Naive thymus-derived CD4-positive, alpha-beta T cell (primary cell): ENCODE measurements around the gene DLL1. TPM values are rescaled to one million over a fixed set of nuclear protein-coding genes. Genes with fewer than 3 reads are reported as not detected.

Experiments used
- ATAC-seq: fragments of 150-1000 bp; cut with Tn5 transposase; 2 replicates; pipeline ENCODE4 v1.10.0; 2021; ENCODE audit warnings: mild to moderate bottlenecking, moderate library complexity
- CTCF ChIA-PET: fragments of 350-600 bp; sonication (Branson Sonifier 250); formaldehyde crosslinking; loops from one replicate; lab custom pipeline; 2021; ENCODE audit warnings: antibody characterized with exemption; lab: Charles Lee
- POLR2A ChIA-PET: fragments of 350-600 bp; sonication (Branson Sonifier 250); formaldehyde crosslinking; loops from one replicate; lab custom pipeline; 2021; ENCODE audit warnings: antibody characterized with exemption, inconsistent platforms; lab: Charles Lee
- DNase-seq, 9 donors: peaks; one replicate each; pipeline versions ENCODE4 v3.0.0 to v3.0.0-alpha.2; 2020 to 2022; ENCODE audit warnings: mixed read lengths in 1 of 9
- H3K27ac ChIP-seq: one replicate; pipeline ENCODE4 v1.7.0; 2013; ENCODE audit warnings: mild to moderate bottlenecking, low read depth, low read length, moderate library complexity
- H3K27me3 ChIP-seq, 2 donors: one replicate each; pipeline ENCODE4 v1.7.0; 2013; ENCODE audit warnings: low read length in 2 of 2, mild to moderate bottlenecking in 2 of 2, moderate library complexity in 2 of 2; ENCODE audit not compliant: control insufficient read depth in 2 of 2, insufficient read depth in 2 of 2
- H3K36me3 ChIP-seq, 3 experiments: 1 replicate in 2 of 3; 2 replicates in 1 of 3; pipeline ENCODE4 v1.7.0; 2013; ENCODE audit warnings: low read length in 3 of 3, mild to moderate bottlenecking in 3 of 3, moderate library complexity in 1 of 3; ENCODE audit not compliant: insufficient read depth in 3 of 3, control insufficient read depth in 2 of 3
- H3K4me1 ChIP-seq, 2 donors: one replicate each; pipeline ENCODE4 v1.7.0; 2013; ENCODE audit warnings: low read length in 2 of 2, mild to moderate bottlenecking in 2 of 2, moderate library complexity in 1 of 2; ENCODE audit not compliant: control insufficient read depth in 2 of 2, insufficient read depth in 2 of 2
- H3K4me3 ChIP-seq: 2 replicates; pipeline ENCODE4 v1.7.0; 2013; ENCODE audit warnings: mild to moderate bottlenecking, low read length
- H3K9me3 ChIP-seq, 3 experiments: 1 replicate in 2 of 3; 2 replicates in 1 of 3; pipeline ENCODE4 v1.7.0; 2013; ENCODE audit warnings: low read length in 3 of 3; ENCODE audit not compliant: control insufficient read depth in 2 of 3
- H3K27ac Mint-ChIP-seq, 9 donors: one replicate each; pipeline ENCODE4 v1.8.0; 2020 to 2022; ENCODE audit warnings: mixed read lengths in 9 of 9, mild to moderate bottlenecking in 8 of 9, moderate library complexity in 5 of 9, inconsistent platforms in 2 of 9
- H3K27me3 Mint-ChIP-seq, 5 donors: one replicate each; pipeline ENCODE4 v1.8.0; 2021 to 2022; ENCODE audit warnings: mixed read lengths in 5 of 5, mild to moderate bottlenecking in 1 of 5
- H3K36me3 Mint-ChIP-seq, 5 donors: one replicate each; pipeline ENCODE4 v1.8.0; 2020 to 2022; ENCODE audit warnings: mixed read lengths in 5 of 5, mild to moderate bottlenecking in 3 of 5, inconsistent platforms in 1 of 5
- H3K4me1 Mint-ChIP-seq, 7 donors: one replicate each; pipeline ENCODE4 v1.8.0; 2020 to 2022; ENCODE audit warnings: mixed read lengths in 7 of 7, mild to moderate bottlenecking in 3 of 7, inconsistent platforms in 1 of 7
- H3K4me3 Mint-ChIP-seq, 10 donors: one replicate each; pipeline ENCODE4 v1.8.0; 2020 to 2022; ENCODE audit warnings: mild to moderate bottlenecking in 10 of 10, mixed read lengths in 10 of 10, moderate library complexity in 6 of 10, inconsistent platforms in 2 of 10
- H3K9me3 Mint-ChIP-seq, 11 donors: one replicate each; pipeline ENCODE4 v1.8.0; 2020 to 2022; ENCODE audit warnings: mixed read lengths in 11 of 11, mild to moderate bottlenecking in 4 of 11, inconsistent platforms in 1 of 11, moderate library complexity in 1 of 11
- intact Hi-C, 2 donors: fragments of 100-400 bp; cut with micrococcal nuclease; formaldehyde crosslinking; loops; one replicate each; pipeline ENCODE4 v1.15.1; 2023
- polyA plus RNA-seq, 2 donors: library from polyadenylated mRNA; unstranded; fragments of 300-500 nt; fragmentation: Illumina TruSeq; gene quantifications; one replicate each; pipeline ENCODE4 v1.2.3, GENCODE V29; 2021
- total RNA-seq, 6 experiments: library from RNA in 5 of 6; stranded (reverse) in 5 of 6; gene quantifications; 1 replicate in 5 of 6; 2 replicates in 1 of 6; pipeline ENCODE4 v1.2.3 and lab custom pipeline; 2021 to 2026

The DLL1 gene
- total and polyA plus RNA-seq, 7 experiments from 2014 or later = 0.19 to 12.9 (median 3.3) TPM

DNA sequence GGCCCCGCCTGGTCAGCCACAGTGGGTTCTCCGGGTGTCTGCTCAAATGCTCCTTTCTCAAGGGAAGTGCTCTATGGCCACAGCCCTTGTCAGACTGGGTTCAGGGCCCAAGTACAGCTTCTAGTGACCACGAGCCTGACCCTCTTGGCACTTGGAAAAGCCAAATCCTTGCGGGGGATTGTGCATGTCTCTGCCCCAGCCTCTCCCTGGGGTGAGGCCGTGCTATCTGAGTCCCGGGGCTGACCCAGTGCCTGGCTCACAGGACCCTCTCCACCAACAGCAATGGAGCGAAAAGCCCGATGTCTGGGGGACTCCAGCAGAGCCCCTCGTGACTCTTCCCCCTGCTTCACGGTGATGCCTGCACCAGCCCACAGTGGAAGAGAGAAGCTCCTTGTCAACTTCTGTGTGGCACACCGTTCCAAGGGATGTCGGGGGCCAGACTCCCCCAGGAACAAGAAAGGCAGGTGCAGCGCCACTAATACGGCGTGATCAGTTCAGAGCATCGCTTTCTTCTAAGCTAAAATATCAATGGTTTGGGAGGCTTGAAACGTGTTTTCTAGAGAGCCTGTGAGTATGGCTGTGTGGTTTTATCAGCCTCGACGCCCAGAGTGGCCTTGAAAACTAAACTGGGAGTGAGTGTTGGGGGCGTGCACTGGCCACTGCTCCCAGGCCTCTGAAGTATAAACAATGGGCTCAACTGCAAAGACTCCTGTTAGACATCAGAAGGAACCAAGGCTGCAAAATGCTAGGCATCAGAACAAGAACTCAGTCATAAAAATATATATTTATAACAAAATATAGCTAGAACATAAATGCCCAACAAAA is 51.9 kb downstream of the DLL1 start:
- H3K9me3 Mint-ChIP-seq = peaks cover 0 to 1% (median 0%) of the 10 kb centered on the region in 11 donors
- POLR2A ChIA-PET = no interaction called here

DNA sequence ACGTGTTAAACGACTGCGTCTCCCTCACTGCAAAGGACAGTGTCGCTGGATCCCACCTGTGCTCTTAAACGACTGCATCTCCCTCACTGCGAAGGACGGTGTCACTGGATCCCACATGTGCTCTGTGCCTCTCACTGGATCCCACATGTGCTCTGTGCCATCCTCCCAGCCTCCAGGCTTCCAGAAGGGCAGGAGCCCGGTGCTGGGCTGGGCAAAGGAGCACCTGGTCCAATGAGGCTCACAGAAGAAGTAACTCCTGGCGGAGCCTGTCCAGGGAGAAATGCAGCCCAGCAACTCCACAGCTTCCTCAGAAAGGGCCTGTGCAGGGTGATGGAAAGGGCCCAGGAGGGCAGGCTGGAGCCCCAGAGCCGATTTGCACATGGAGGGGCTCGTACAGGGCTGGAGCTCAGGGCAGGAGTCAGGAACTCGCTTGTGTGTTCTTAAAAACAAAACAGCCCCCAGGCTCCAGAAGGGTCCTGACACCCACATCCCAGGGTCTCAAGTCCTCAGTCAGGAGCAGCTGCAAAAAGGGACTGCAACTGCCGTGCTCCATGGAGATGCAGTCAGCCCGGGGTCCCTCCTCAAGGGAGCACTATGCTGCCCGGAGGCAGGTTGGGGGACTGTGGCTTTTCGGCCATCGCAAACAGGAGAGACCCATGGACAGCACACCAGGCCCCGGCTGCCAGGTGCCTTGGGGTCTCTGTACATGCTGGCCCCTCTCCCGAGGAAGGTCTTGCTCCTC is 52.7 kb downstream of the DLL1 start:
- no peaks in the 10 kb centered on the region for H3K27me3 ChIP-seq
- H3K27ac ChIP-seq = no peak overlapping the region
- intact Hi-C loops = no loop called here
- Mint-ChIP-seq H3K27ac (no peak overlapping the region), H3K27me3 (peaks cover 0 to 5% (median 0%) of the 10 kb centered on the region in 5 donors), H3K36me3 (no peaks in the 10 kb centered on the region), H3K4me1 (no peaks in the 10 kb centered on the region), H3K9me3 (peaks cover 0 to 1% (median 0%) of the 10 kb centered on the region in 11 donors), H3K4me3 (no peak overlapping the region)
- ChIA-PET POLR2A (no interaction called here), CTCF (no interaction called here)
- no peak overlapping the region for H3K4me3 ChIP-seq
- no peak for DNase-seq
- H3K4me1 ChIP-seq = no peaks in the 10 kb centered on the region
- H3K36me3 ChIP-seq = no peaks in the 10 kb centered on the region
- no peaks in the 10 kb centered on the region for H3K9me3 ChIP-seq
- no peak for ATAC-seq

More for the DNA sequence above, 51.9 kb downstream of the DLL1 start:
- Mint-ChIP-seq H3K27me3 (peaks cover 0 to 6% (median 0%) of the 10 kb centered on the region in 5 donors), H3K27ac (no peak overlapping the region), H3K4me1 (no peaks in the 10 kb centered on the region), H3K4me3 (no peak overlapping the region), H3K36me3 (no peaks in the 10 kb centered on the region)
- Histone ChIP-seq H3K4me3 (no peak overlapping the region), H3K27me3 (no peaks in the 10 kb centered on the region), H3K4me1 (no peaks in the 10 kb centered on the region), H3K9me3 (no peaks in the 10 kb centered on the region), H3K27ac (no peak overlapping the region), H3K36me3 (no peaks in the 10 kb centered on the region)
- ATAC-seq = no peak
- CTCF ChIA-PET = no interaction called here
- no peak for DNase-seq
- intact Hi-C loops = no loop called here

DNA sequence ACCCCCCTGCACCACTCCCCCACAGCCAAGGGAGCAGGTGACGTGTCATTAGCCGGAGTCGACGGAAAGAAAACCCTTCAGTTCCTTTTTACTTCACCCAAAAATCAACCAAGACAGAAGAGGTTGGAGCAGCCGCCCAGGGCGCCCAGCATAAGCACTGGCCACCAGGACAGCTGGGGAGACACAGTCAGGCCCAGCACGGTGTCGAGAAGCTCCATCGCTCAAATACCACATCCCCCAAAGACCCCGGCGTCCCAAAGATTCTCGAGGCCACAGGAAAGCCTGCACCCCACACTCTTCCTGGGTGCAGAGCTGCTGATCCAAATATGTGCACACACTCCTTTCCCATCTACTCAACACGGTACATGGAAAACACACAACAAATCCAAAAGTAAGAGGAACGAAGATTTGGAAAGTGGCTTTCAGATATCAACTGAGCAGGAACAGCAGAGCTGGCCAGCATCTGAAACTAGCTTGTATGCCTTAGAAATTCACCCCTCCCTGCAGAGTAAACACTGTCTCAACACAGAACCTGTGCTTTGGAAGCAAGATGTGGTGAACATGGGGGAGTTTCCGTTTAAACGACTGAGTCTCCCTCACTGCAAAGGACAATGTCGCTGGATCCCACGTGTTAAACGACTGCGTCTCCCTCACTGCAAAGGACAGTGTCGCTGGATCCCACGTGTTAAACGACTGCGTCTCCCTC is 54.6 kb downstream of the DLL1 start:
- intact Hi-C loops = no loop called here
- POLR2A ChIA-PET = no interaction called here
- no peaks in the 10 kb centered on the region for H3K36me3 ChIP-seq
- H3K9me3 ChIP-seq = no peaks in the 10 kb centered on the region
- H3K4me1 ChIP-seq = no peaks in the 10 kb centered on the region
- H3K27ac ChIP-seq = no peak overlapping the region
- DNase-seq = no peak
- Mint-ChIP-seq H3K27ac (no peak overlapping the region), H3K27me3 (peaks cover 0 to 5% (median 0%) of the 10 kb centered on the region in 5 donors), H3K36me3 (no peaks in the 10 kb centered on the region), H3K4me1 (no peaks in the 10 kb centered on the region), H3K4me3 (no peak overlapping the region), H3K9me3 (no peaks in the 10 kb centered on the region)
- no peak for ATAC-seq
- CTCF ChIA-PET = no interaction called here
- no peaks in the 10 kb centered on the region for H3K27me3 ChIP-seq
- H3K4me3 ChIP-seq = no peak overlapping the region

DNA sequence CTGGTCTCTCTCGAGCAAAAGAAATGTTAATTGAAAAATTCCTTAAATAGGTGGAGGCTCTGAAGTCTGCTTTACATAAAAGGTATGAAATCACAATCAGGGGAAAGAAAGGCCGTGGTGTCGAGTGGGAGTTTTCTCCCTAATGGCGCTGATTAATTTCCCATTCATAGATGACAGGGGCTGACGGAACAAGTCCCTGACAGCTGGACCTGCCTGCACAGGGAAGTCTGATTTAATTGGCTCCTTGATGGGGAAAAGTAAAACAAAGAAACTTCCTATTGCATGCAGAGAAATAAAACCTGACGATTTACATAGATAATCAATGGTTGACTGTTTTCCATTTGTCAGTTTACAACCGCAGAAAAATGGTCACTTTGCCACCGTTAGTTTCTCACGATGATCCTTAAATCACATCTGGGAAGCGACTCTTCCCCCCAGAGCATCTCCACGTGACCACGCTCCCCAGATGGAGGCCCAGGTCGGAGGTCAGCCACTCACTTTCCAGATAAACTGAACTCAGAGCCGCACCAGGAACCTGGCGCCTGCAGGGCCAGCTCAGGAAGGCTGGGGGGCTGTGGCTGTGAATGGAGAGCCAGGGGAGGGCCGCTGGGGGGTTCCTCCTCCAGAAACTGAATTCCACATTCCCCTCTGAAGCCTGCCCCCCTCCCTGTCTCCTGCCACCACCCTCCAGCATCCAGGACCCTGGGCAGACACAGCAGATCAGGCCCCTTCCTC is 55.3 kb downstream of the DLL1 start:
- H3K4me1 Mint-ChIP-seq = no peaks in the 10 kb centered on the region
- Histone ChIP-seq H3K9me3 (no peaks in the 10 kb centered on the region), H3K4me1 (no peaks in the 10 kb centered on the region), H3K4me3 (no peak overlapping the region), H3K27ac (no peak overlapping the region), H3K36me3 (no peaks in the 10 kb centered on the region), H3K27me3 (no peaks in the 10 kb centered on the region)
- H3K27ac Mint-ChIP-seq = no peak overlapping the region
- no peak overlapping the region for H3K4me3 Mint-ChIP-seq
- H3K9me3 Mint-ChIP-seq = no peaks in the 10 kb centered on the region
- H3K27me3 Mint-ChIP-seq = peaks cover 0 to 5% (median 0%) of the 10 kb centered on the region in 5 donors
- ChIA-PET POLR2A (no interaction called here), CTCF (no interaction called here)
- no peak for DNase-seq
- H3K36me3 Mint-ChIP-seq = no peaks in the 10 kb centered on the region
- no peak for ATAC-seq
- intact Hi-C loops = no loop called here

DNA sequence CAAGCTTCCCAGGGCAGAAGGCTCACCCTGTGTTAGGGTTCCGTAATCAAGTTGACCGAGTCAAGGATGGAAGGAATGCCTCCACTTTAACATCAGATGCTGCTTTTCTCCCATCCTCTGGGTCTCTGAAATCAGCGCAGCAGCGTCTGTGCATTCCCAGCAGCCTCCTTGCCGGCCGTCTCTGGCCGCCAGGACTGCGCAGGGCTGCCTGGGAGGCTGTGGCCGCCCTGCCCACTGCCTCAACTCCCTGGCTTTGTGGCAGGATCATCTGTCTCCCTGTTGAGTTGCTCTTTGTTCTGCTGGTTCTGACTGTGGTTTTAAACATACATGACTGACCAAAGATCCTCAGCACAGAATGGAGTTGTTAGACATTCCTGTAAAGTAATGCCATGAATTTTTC is 56.5 kb downstream of the DLL1 start:
- ChIA-PET POLR2A (no interaction called here), CTCF (no interaction called here)
- H3K27me3 Mint-ChIP-seq = peaks cover 0 to 4% (median 0%) of the 10 kb centered on the region in 5 donors

More for the DNA sequence above, 56.5 kb downstream of the DLL1 start:
- Histone ChIP-seq H3K4me3 (no peak overlapping the region), H3K4me1 (no peaks in the 10 kb centered on the region), H3K27ac (no peak overlapping the region), H3K9me3 (no peaks in the 10 kb centered on the region), H3K27me3 (no peaks in the 10 kb centered on the region), H3K36me3 (no peaks in the 10 kb centered on the region)
- Mint-ChIP-seq H3K4me1 (no peaks in the 10 kb centered on the region), H3K4me3 (no peak overlapping the region), H3K27ac (no peak overlapping the region), H3K36me3 (no peaks in the 10 kb centered on the region), H3K9me3 (no peaks in the 10 kb centered on the region)
- DNase-seq (no peak), ATAC-seq (no peak)
- intact Hi-C loops = no loop called here
